Astrocyte of the hippocampus (primary cell): ENCODE data around the gene VPS11.
"Not testable (repeated sequence)": the region's sequence is repeated elsewhere in the genome, so short reads cannot be mapped to it uniquely, and the experiment has no call there.

ENCODE experiments used
- DNase-seq: peaks from one replicate; pipeline ENCODE4 v3.0.0; 2011; ENCODE audit warnings: low read depth, low spot score

Gene VPS11

DNA sequence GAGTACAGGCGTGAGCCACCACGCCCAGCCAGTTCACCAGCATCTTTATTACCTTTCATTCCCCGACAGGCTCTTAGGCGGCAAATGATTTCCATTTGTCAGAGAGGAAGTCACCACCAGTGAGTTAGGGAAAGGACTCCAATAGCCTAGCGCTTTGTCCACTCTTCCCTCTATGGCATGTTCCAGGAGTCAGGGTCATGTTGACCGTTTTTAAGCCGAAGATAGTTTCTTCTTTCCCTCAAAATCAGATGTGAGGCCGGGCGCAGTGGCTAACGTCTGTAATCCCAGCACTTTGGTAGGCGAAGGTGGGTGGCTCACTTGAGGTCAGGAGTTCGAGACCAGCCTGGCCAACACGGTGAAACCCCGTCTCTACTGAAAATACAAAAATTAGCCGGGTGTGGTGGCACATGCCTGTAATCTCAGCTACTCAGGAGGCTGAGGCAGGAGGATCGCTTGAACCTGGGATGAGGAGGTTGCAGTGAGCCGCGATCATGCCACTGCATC, 35.6 kb downstream of the VPS11 start:
- not testable (repeated sequence) for DNase-seq

DNA sequence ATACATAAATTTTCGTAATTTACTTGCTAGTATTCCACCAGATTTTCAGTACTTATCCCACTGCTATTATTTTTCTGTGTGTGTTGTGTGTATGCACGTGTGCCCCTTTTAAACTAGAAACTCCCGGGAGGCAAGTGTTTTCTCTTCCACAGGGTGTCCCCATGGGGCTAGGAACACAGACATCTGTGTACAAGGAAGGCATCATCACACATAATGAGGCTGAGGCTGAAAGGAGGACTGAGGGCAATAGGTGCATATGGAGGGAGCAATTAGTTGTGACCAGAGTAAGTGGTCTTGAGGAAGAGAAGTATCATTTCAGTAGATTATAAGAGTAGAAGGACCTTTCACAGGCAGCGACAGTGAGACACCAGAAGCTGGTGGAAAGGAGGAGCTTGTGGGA, 36.2 kb downstream of the VPS11 start:
- DNase-seq = no peak

DNA sequence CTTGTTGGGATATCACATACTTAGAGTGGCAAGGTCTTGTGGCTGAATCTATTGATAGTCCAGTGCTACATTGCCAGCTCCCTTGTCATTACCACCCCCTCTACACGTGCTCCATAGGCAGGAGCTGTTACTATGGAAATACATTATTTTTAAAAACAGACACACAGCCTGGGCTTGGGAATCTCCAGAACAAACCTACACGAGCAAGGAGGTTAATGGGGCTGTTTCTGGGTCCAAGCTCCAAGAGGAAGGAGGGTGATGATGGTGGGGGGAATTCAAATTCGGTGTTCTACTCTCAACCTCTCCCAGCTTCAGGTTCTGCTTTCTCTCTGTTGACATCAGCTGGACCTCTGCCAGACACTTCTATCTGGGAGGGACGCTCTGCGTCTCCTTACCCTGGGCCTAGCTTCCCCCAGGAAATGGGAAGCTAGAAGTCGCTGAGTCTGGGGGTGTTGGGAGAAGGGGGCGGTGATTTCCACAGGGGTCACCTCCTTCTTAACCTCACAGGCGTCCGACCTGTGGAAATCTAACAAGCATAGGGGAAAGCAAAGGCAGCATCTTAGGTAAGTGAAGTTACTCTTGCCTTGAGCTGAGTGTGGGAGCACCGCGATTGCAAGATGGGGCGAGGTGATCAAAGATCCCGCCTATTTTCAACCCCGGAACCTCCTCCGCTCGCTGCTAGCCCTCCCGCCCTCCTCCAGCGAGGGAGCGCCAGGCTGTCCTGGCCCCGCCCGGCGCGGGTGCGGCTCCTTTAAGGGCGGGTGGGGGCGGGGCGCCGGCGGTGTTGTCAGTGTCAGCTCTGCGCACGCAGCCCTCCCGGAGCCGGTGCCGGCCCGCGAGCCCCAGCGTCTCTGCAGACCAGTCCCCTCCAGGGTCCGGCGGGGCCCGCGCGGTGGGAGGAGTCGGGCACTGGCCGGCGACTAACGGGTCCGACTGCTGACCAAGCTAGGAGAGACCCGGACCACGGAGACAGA, 39.2 kb downstream of the VPS11 start, which contains the start of gene C2CD2L:
Gene C2CD2L, plus strand, starts transcription at position 781 of the 974 bp plus-strand sequence. CDS start 398 bp downstream, outside the sequence.
- DNase-seq = peak; percentile 95

DNA sequence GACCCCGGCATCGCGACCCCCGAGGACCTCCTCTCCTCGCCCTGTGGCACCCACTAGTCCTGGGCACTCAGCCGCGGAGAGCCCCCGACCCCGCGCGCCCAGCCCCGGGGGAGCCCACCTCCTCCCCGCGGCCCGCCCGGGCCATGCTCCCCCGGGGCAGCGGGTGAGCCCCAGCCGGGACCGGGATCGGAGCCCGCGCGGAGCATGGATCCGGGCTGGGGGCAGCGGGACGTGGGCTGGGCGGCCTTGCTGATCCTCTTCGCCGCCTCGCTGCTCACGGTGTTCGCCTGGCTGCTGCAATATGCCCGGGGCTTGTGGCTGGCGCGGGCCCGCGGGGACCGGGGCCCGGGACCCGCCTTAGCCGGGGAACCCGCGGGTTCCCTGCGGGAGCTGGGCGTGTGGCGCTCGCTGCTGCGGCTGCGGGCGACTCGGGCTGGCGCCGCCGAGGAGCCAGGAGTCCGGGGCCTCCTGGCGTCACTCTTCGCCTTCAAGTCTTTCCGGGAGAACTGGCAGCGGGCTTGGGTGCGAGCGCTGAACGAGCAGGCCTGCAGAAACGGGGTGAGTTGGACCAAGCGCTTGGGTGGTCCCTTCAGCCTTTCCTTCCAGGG, 40.0 kb downstream of the VPS11 start:
- peak; percentile 44 for DNase-seq

DNA sequence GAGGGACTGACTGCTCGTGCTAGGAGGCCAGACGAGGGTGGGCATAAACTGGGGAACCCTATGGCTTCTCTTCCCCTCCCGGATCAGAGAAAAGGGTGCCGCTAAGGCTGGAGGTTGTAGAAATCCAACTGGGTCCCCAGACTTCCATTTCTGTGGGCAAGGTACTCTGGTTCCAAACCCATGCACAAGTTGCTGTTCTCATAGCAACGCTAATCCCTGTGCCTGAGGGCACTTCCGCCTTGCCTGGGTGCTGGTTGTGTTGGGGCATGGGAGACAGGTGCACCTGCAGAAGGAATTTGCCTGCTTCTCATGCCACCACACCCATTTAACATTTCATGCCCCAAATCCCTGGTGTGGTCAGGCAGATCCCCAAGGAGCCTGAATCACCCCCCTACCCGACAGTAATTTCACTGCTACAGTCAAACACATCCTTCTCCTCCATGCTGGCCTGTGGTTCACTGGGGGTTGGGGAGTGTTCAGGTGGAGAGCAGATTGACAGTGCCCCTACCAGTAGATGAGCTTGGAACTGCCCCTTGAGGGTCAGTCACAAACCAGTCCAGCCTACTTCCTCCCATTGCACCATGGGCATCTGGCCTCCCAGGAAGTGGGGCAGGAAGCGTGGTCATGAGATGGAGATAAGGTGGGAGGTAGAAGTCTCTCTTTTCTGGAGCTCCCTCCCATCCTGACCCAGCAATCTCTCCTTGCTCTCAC, 40.7 kb downstream of the VPS11 start:
- DNase-seq = peak; percentile 30

DNA sequence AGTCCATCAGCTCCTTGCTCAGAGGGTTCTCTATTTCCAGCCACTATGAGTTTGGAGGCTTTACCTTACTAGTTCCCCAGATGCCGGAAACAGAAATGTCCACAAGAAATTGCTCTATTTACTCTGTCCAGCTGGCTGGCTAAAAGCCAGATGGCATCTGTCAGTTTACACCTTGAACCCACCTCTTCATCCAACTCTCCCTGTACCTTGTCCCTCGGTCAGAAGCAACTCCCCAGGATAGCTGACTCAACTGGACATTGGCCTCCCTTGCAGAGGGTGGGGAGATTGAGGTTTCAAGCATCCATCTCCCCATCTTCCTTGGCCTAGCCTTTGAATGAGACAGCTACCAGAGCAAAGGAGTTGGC, 41.2 kb downstream of the VPS11 start:
- no peak for DNase-seq

DNA sequence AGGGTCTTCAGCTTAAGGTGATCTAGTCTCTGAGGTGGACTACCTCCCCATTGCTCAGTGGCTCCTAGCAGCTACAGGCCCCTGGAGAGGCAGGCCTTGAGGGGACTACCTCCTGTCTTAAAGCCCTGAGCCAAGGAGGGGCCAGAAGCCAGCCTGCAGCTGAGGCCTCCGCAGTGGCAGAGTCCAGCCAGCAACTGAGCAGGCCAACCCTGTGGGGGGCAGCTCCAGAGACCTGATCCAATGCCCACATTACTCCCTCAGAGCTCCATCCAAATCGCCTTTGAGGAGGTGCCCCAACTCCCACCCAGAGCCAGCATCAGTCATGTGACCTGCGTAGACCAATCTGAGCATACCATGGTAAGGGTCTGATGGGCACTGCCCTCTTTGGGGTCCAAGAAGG, 42.2 kb downstream of the VPS11 start:
- DNase-seq = no peak

DNA sequence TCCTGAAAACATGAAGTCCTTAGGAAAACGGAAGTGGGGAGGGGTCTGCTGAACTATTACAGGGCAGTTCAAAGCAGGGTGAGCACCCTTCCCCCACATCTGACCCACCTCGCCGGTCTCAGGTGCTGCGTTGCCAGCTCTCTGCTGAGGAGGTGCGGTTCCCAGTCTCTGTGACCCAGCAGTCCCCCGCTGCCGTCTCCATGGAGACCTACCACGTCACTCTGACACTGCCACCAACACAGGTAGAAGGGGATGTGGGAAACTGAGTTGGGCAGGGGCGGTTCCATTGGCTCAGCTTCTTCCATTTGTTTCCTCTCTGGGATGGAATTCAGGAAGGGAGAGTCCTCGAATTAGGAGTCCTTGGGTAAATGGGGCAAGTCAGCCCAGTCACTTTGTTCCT, 42.8 kb downstream of the VPS11 start:
- no peak for DNase-seq

DNA sequence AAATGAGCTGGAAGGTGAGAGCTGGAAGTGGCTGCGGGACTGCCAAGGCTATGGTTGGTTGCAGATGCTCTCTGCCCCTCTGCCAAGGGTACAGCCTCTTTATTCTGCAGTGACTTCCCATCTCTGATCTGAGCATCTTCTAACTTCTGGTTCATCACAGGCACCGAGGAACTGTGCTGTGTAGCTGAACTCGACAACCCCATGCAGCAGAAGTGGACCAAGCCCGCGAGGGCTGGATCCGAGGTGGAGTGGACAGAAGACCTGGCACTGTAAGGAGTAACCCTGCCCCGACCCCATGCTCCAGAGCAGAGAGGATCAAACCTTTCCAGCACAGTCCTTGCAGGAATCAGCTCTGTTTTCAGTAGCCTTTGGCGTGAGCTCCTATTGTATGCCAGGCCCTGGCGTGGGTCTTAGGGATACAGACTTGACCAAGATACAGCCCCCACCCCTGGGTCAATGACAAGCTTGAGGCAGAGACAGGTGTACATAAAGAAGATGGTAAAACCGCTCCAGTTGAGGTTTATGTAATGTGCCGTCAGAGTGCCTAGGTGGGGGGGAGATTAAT, 43.8 kb downstream of the VPS11 start:
- no peak for DNase-seq

DNA sequence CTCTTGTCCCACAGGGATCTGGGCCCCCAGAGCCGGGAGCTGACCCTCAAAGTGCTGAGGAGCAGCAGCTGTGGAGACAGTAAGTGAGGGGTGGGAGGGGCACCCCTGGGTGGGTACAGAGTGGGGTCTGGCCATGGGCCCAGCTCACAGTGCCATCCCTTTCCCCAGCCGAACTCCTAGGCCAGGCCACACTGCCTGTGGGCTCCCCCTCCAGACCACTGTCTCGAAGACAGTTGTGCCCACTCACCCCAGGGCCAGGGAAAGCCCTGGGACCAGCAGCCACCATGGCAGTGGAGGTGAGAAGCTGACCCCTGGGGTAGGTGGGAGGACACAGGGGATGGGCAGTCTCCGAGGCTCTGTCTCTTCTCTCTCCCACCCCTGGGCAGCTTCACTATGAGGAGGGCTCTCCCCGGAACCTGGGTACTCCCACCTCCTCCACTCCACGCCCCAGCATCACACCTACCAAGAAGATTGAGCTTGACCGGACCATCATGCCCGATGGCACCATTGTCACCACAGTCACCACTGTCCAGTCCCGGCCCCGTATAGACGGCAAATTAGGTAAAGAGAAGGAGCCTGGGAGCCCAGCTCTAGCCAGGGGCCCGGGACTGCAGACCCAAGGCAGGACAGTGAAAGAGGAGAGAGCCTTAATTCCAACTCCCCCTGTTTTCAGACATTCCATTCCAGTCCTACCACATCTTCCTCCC, 44.8 kb downstream of the VPS11 start:
- no peak for DNase-seq

DNA sequence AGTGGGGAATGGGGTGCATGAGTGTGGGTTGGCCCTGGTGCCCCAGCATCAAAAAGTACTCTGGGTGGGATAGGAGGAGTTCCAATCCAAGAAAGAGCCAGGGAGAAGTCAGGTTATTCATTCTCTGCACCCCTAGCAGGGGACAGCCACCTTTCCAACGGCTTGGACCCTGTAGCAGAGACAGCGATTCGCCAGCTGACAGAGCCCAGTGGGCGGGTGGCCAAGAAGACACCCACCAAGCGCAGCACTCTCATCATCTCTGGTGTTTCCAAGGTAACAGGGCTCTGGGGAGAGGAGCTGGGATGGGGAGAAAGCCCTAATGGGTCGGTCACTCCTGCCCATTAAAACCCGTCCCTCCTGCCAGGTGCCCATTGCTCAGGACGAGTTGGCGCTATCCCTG, 46.1 kb downstream of the VPS11 start:
- no peak for DNase-seq

DNA sequence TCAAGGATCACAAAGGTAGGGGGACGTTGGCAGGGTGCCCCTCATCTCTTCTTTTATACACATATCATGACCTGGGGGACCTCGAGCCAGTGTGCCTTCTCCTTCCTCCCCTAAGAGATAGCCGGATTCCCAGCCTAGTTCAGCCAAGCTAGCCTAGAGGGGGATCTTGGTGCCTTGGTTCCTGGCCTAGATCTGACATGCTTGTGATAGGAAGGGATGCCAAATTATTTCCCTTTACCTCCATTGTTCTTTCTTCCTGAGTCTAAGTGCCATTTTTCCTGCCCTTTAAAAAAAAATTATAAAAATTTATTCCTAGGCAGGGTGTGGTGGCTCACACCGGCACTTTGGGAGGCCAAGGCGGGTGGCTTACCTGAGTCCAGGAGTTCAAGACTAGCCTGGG, 46.7 kb downstream of the VPS11 start:
- no peak for DNase-seq

DNA sequence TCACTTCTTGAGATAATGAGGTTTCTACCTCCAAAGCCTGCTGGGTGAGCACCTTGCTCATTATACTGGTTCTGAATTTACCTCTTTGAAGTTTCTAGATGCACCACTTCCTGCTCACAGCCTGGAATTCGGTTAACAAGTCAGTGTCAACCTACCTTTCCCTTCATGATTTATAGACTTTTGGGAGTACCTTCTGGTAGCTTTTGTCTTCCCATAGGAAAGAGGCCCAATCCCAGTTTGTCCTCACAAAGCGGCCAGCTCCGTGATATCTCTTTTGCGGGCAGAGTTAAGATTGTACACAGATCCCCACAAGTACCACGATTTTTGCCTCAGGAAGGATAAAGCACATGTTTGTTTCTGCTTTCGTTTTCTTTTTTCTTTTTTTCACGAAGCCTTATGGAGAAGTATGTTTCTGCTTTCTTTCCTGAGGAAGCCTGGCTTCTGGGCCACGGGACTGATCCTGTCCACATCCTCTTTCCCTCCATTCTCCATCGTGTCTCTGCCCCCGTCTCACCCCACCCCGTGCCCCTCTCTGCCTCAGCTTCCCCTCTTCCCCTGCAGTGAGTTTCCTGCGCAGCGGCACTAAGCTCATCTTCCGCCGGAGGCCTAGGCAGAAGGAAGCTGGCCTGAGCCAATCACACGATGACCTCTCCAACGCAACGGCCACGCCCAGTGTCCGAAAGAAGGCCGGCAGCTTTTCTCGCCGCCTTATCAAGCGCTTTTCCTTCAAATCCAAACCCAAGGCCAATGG, 48.0 kb downstream of the VPS11 start:
- DNase-seq = no peak

DNA sequence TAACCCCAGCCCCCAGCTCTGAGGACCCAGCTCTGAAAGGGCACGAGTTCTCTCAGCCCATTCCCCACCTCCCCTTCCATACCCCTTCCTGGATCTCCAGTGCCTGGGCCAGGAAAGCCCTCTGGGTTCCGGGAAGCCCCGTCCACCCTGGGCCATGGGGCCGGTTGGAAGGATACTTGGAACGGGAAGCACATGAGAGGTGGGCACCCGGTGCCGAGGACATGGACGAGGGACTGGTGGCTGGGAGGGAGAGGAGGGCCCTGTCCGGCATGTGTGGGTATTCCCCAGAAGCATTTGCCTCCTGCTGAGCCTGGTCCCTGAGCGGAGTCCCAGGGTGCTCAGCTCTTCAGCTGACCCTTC, 48.6 kb downstream of the VPS11 start:
- DNase-seq = no peak

DNA sequence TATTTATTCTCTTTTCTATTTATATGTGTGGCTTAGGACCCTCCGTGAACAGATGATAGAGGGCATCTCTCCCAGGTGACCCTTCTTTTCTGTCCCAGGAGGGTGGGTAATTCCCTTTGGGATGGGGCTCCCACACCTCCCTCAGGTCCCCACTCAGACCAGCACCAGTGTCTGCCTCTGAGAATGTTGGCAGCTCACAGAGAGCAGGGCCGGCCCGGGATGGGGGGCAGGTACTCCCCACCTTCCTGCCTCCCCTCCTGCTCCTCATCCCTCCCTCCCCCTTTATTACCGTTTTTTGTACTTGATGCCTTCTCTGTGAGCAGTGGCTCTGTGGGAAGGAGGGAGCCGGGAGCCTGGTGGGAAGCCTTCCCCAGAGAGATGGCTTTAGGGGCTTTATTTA, 49.0 kb downstream of the VPS11 start:
- no peak for DNase-seq

DNA sequence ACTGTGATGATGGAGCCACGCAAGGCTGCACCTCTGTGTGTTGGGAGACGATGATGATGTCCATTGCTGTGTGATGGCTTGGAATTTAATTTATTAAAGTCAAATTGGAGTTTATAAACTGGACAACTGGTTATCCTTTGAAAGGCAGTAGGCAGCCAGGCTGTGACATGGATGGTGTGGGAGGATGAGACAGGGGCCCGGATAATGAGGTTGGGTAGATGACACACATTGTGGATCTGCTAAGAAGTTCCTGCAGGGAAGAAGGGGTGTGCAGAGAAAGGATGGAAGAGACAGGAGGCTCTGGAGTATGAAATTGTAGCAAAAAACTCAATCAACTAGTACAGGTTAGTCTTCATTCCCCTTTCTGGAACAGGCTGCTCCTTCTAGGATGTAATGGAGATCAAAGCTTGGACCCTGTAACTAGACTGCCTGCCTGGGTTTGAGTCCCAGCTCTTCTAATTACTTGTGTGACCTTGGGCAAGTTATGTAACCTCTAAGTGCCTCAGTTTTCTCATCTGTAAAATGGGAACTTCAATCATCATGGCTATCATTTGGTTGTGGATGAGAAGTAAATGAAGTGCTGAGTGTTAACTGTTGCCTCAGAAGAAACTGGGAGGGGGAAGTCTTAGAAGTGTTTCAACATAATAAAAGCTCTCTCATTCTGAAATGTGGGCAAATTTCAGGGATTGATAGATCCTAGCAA, 49.5 kb downstream of the VPS11 start:
- no peak for DNase-seq

DNA sequence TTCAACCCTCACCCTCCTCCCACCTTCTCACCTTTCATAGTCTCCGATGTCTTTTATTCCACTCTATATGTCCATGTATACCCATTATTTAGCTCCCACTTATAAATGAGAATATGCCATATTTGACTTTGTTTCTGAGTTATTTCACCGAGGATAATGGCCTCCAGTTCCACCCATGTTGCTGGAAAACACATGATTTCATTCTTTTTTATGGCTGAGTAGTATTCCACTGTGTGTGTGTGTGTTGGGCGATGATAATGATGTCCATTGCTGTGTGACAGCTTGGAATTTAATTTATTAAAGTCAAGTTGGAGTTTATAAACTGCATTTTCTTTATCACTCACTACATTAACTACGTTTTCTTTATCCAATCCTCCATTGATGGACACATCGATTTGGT, 50.6 kb downstream of the VPS11 start:
- no peak for DNase-seq

DNA sequence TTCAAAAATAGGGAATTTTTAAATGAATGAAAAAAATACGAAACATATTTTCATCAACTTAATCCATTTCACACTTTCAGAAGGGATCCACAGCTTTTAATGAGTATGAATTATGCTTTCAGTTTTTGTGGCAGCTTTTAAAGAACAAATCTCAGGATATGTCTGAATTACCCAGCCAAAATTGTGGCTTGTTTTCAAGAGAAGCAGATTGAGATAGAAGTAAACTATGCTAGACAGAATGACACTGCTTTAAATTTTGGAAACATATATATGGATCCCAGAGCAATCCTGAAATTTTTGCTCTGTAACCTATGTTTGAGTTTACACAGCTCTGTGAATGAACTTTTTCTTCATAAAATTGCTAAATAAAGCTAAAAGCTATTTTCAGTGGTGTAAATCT, 51.3 kb downstream of the VPS11 start:
- no peak for DNase-seq

DNA sequence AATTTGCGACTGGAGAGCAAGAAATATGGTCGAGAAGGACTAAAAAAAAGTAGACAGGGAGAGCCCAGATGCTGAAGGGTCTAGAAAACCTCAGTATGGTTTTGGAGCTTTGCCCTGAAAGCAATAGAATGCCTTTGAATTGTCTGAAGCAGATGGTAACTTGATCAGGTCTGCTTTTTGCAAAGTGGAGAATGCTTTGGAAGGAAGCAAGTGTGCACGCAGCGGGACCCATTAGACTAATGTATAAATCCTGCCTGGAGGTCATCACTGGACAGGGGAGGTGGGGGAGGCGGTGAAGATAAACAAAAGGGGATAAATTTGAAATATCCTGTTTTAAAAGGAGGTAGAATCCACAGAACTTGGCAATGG, 53.0 kb downstream of the VPS11 start:
- peak; percentile 72 for DNase-seq
